SK-N-SH treated with all-trans-retinoic acid at 6 μM for 48 hours (cell line): ENCODE data around the gene RALGPS1.

Experiments
- ATAC-seq: fragments of 200-7000 bp; cut with Tn5 transposase; 3 replicates; pipeline ENCODE4 v1.9.1; 2020; ENCODE audit warnings: mild to moderate bottlenecking, moderate library complexity
- ARNTL ChIP-seq: fragments of 450-650 bp; formaldehyde crosslinking; IDR thresholded peaks from 2 replicates; pipeline ENCODE4 v1.5.0; 2020; ENCODE audit warnings: low read depth, mild to moderate bottlenecking, moderate library complexity, borderline replicate concordance
- CREB5 ChIP-seq: fragments of 250-450 bp; sonication (Bioruptor Pico); IDR thresholded peaks from 2 replicates; pipeline ENCODE4 v1.5.1; 2020; ENCODE audit warnings: low read depth, mild to moderate bottlenecking, moderate library complexity
- CSRNP3 ChIP-seq: fragments of 250-450 bp; sonication (Bioruptor Pico); IDR thresholded peaks from 2 replicates; pipeline ENCODE4 v1.5.1; 2021; ENCODE audit warnings: mild to moderate bottlenecking, moderate library complexity
- ESRRG ChIP-seq: fragments of 250-450 bp; sonication (Bioruptor Pico); IDR thresholded peaks from 2 replicates; pipeline ENCODE4 v1.6.1; 2021; ENCODE audit warnings: mild to moderate bottlenecking
- GLIS3 ChIP-seq: fragments of 250-450 bp; sonication (Bioruptor Pico); IDR thresholded peaks from 2 replicates; pipeline ENCODE4 v1.5.0; 2020; ENCODE audit warnings: mild to moderate bottlenecking, moderate library complexity
- ISL1 ChIP-seq: fragments of 250-450 bp; sonication (Bioruptor Pico); IDR thresholded peaks from 2 replicates; pipeline ENCODE4 v2.1.2; 2022; ENCODE audit warnings: mild to moderate bottlenecking, moderate library complexity
- OSR1 ChIP-seq: fragments of 250-450 bp; sonication (Bioruptor Pico); IDR thresholded peaks from 2 replicates; pipeline ENCODE4 v1.8.0; 2022; ENCODE audit warnings: moderate library complexity, mild to moderate bottlenecking, inconsistent platforms
- PATZ1 ChIP-seq: fragments of 250-450 bp; sonication (Bioruptor Pico); IDR thresholded peaks from 2 replicates; pipeline ENCODE4 v1.8.0; 2020; ENCODE audit warnings: mild to moderate bottlenecking, moderate library complexity, borderline replicate concordance
- POU6F1 ChIP-seq: fragments of 250-450 bp; sonication (Bioruptor Pico); IDR thresholded peaks from 2 replicates; pipeline ENCODE4 v1.8.0; 2021; ENCODE audit warnings: low read depth, mild to moderate bottlenecking, moderate library complexity, borderline replicate concordance
- PPARA ChIP-seq: fragments of 250-450 bp; sonication (Bioruptor Pico); IDR thresholded peaks from 2 replicates; pipeline ENCODE4 v1.5.0; 2020; ENCODE audit warnings: mild to moderate bottlenecking, borderline replicate concordance
- RARB ChIP-seq: fragments of 250-450 bp; sonication (Bioruptor Pico); IDR thresholded peaks from 2 replicates; pipeline ENCODE4 v1.8.0; 2021; ENCODE audit warnings: mild to moderate bottlenecking, moderate library complexity
- SNAI2 ChIP-seq: fragments of 250-450 bp; sonication (Bioruptor Pico); IDR thresholded peaks from 2 replicates; pipeline ENCODE4 v1.5.0; 2020; ENCODE audit warnings: mild to moderate bottlenecking, moderate library complexity
- TCF4 ChIP-seq: fragments of 250-450 bp; sonication (Bioruptor Pico); IDR thresholded peaks from 2 replicates; pipeline ENCODE4 v1.8.0; 2021; ENCODE audit warnings: mild to moderate bottlenecking, moderate library complexity, borderline replicate concordance
- TOX ChIP-seq: fragments of 250-450 bp; sonication (Bioruptor Pico); IDR thresholded peaks from 2 replicates; pipeline ENCODE4 v1.8.0; 2021; ENCODE audit warnings: mild to moderate bottlenecking, moderate library complexity, borderline replicate concordance
- TSHZ2 ChIP-seq: fragments of 250-450 bp; sonication (Bioruptor Pico); IDR thresholded peaks from 2 replicates; pipeline ENCODE4 v1.5.0; 2020; ENCODE audit warnings: mild to moderate bottlenecking, moderate library complexity
- ZC3H10 ChIP-seq: fragments of 250-450 bp; sonication (Bioruptor Pico); IDR thresholded peaks from 2 replicates; pipeline ENCODE4 v1.5.1; 2021; ENCODE audit warnings: mild to moderate bottlenecking, moderate library complexity
- ZFP3 ChIP-seq: fragments of 250-450 bp; sonication (Bioruptor Pico); IDR thresholded peaks from 2 replicates; pipeline ENCODE4 v1.5.0; 2020; ENCODE audit warnings: mild to moderate bottlenecking, moderate library complexity
- ZFP30 ChIP-seq: fragments of 450-650 bp; formaldehyde crosslinking; IDR thresholded peaks from 2 replicates; pipeline ENCODE4 v1.5.0; 2022; ENCODE audit warnings: mild to moderate bottlenecking, moderate library complexity
- ZNF565 ChIP-seq: fragments of 450-650 bp; formaldehyde crosslinking; conservative IDR thresholded peaks from 2 replicates; pipeline ENCODE4 v1.5.0; 2020; ENCODE audit warnings: low read depth, mild to moderate bottlenecking, moderate library complexity
- ZNF70 ChIP-seq: fragments of 450-650 bp; formaldehyde crosslinking; IDR thresholded peaks from 2 replicates; pipeline ENCODE4 v1.5.0; 2020; ENCODE audit warnings: mild to moderate bottlenecking, moderate library complexity
- ZNF8 ChIP-seq: fragments of 450-650 bp; formaldehyde crosslinking; IDR thresholded peaks from 2 replicates; pipeline ENCODE4 v1.5.0; 2020; ENCODE audit warnings: mild to moderate bottlenecking, moderate library complexity

RALGPS1 gene

GRCh38 chr9:126916909-126917308 lies 2.3 kb downstream of the RALGPS1 start:
- TF ChIP-seq SNAI2 (CRISPR knock-in tag) (no peak), ZNF8 (no peak), TCF4 (CRISPR knock-in tag) (no peak), ZNF565 (CRISPR knock-in tag) (no peak), ZFP30 (CRISPR knock-in tag) (no peak), CSRNP3 (CRISPR knock-in tag) (no peak), ZFP3 (CRISPR knock-in tag) (no peak), ZC3H10 (CRISPR knock-in tag) (no peak), PATZ1 (CRISPR knock-in tag) (no peak), OSR1 (no peak), ARNTL (CRISPR knock-in tag) (no peak)
- no peak for ATAC-seq

- TF ChIP-seq PATZ1 (CRISPR knock-in tag) = no peak
- no peak for TF ChIP-seq SNAI2 (CRISPR knock-in tag)
- TF ChIP-seq TSHZ2 (CRISPR knock-in tag) = no peak
- TF ChIP-seq ZNF8 = no peak
- no peak for TF ChIP-seq ISL1 (CRISPR knock-in tag)
- TF ChIP-seq ZFP30 (CRISPR knock-in tag) = no peak
- TF ChIP-seq ZFP3 (CRISPR knock-in tag) = no peak
- no peak for TF ChIP-seq GLIS3
- no peak for TF ChIP-seq RARB (CRISPR knock-in tag)
- no peak for TF ChIP-seq CREB5 (CRISPR knock-in tag)
- TF ChIP-seq ARNTL (CRISPR knock-in tag) = no peak
- no peak for TF ChIP-seq ESRRG (CRISPR knock-in tag)
- no peak for TF ChIP-seq TCF4 (CRISPR knock-in tag)
- TF ChIP-seq TOX (CRISPR knock-in tag) = no peak
- TF ChIP-seq PPARA = no peak
- TF ChIP-seq ZNF70 (CRISPR knock-in tag) = no peak
- no peak for TF ChIP-seq POU6F1 (CRISPR knock-in tag)
- TF ChIP-seq, all 23 proteins: peak for 0
- ATAC-seq = no peak
Observed at GRCh38 chr9:126919193-126919592, 4.6 kb downstream of the RALGPS1 start.
